NCI-H82 treated with DMSO at 0.1 percent for 48 hours (cell line): ENCODE measurements around the gene APOL2.
A peak's percentile ranks its signal among the peaks of the same experiment; 100 is the strongest.
"Not testable (repeated sequence)": the region's sequence is repeated elsewhere in the genome, so short reads cannot be mapped to it uniquely, and the experiment has no call there.

Source experiments
- DNase-seq: peaks from one replicate; lab custom pipeline; 2025; ENCODE audit not compliant: unreplicated experiment; lab: John Stamatoyannopoulos, UW

The APOL2 gene

DNA sequence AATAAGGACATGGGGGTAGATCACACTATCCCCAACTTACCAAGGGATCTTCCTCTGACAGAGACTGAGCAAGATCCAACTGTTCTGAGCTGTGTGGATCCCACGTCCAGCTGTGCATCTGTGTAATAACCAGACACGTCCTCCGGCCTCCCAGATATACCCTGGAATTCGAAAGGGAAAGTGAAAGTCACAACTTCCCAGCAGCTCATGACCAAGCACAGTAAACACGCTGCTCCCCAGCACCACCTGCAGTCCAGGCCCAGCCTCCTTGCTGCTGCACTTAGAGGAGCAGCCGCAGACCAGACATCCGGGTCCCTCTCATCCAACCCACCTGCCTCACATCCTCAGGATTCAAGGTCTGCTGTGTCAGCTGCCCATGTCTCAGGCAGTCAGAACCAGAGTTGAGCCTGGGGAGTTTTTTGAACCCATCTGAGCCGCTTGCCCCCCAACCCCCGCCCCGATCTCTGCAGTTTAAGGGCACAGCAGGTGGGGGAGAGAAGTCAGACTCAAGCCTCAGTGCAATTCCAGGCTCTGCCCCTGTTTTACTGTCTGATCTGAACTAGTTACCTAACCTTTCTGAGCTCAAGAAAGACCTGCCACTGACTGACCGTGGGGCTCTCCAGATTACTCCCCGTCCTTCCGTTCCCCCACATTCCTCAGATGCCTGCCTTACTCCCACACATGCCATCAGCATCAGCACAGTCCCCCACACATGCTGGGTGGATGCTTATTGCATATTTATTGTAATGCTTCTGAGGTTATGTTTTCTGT, at the start of gene APOL2:
Gene APOL2, minus strand, starts transcription at position 127 of the 771 bp plus-strand sequence. CDS start 6,365 bp downstream, outside the sequence.
- DNase-seq: no peak

- DNase-seq: no peak
Observed at GRCh38 chr22:36288571-36289405, 49.5 kb upstream of the APOL2 start.

GRCh38 chr22:36287881-36288515, 48.7 kb upstream of the APOL2 start:
- DNase-seq: no peak

DNA sequence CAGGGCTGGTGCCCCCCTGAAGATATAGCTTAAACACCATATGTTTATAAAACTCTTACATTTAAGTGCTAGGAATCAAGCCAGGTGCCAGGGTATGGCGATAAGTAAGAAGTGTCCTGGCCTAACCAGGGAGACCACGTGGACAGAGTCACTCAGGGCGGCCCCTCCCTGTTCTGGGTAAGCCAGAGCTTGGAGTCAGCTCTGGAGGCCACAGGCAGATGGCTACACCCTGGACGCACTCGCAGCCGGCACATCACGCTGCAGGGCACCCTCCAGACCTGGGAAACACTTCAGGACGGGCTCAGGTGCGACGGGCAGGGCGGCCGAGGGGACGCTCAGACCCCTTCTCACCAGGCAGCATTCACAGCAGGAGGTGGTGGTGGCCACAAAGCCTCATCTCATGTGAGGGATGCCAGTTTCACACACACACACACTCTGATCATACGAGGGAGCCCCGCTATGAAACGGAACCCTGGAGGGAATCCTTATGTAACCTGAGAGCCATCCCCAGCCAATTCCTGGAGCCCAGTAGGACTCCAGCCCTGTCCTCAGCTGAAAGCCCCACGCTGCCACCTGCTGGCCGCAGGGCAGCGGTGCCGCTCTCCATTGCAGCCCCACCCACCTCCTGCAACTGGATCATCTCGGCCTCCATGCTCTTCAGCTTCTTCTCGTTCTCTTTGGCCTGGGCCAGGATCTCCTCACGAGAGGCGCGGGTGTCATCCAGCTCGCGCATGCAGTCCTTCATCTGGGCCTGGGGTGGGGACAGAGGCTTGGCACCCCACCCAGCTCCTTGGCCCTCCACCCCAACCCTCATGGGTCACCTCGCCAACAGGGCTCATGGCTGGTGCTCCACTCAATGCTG, 47.0 kb upstream of the APOL2 start:
- DNase-seq: peak; percentile 4

- DNase-seq: no peak
Observed at GRCh38 chr22:36285545-36285944, 46.2 kb upstream of the APOL2 start.

GRCh38 chr22:36285017-36285416, 45.7 kb upstream of the APOL2 start:
- no peak for DNase-seq

- DNase-seq: no peak
Observed at GRCh38 chr22:36284171-36284571, 44.8 kb upstream of the APOL2 start.

DNA sequence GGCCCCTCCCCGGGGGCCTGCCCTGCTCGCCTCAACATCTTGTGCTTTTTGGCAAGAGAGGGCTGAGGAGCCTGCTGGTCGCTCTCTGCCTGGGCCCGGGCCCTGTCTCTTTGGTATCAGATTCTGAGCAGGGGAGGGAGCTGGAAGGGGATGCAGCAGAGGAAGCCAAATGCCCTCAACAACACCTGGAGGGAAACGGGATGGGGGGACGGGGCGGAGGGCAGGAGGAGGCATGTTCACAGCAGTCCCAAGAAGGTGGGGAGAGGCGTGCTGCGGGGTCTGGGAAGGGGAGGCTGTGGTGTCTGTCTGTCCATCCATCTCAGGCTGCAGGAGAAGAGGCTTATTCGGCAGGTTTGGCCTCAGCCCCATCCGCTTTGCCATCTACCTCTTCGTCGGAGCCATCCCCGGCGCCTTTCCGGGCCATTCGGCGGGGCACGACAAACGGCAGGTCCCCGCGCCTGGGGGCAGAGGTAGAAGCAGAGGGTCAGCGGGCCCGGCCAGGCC, 43.1 kb upstream of the APOL2 start:
- DNase-seq: no peak

GRCh38 chr22:36281781-36282327, 42.5 kb upstream of the APOL2 start:
- no peak for DNase-seq

- no peak for DNase-seq
Observed at GRCh38 chr22:36280379-36280778, 41.1 kb upstream of the APOL2 start.

GRCh38 chr22:36279219-36279666, 39.9 kb upstream of the APOL2 start:
- DNase-seq: no peak

DNA sequence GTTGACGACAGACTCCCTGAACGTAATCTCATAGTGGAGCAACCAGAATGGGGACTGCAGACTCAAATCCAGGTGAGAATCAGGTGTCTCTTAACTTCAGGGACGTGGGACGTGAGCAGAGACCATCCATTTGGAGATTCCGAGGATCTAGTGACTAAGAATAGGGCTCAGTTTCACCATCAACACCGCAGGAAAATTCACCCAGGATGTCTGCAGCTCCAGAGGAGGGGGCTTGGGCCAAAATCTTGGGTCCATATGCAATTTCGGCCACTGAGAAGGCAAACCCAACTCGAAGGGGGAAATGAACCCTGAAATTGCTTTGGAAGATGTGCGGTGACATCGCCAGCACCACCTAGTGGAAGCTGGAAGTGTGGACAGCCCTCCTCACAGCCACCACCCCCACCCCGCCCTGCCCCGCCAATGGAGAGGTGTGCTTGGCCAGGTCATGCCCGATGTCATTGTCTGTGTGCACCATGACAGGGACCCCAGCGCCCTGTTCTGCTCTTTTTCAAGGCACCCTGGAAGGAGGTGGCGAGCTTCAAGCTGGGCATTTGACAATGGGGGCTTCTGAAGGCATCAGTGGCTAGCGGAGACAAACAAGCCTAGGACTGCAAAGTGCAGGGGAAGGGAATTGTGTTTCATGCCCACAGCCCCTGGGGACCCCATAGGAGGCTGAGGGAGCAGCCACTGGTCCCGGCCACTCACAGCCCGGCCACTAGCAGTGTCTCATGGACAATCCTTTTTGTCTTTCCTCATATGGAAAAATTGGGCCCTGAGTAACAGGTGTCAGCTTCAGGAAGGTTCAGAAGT, 38.4 kb upstream of the APOL2 start:
- DNase-seq: no peak

- no peak for DNase-seq
Observed at GRCh38 chr22:36274531-36274930, 35.2 kb upstream of the APOL2 start.

GRCh38 chr22:36271951-36272350, 32.6 kb upstream of the APOL2 start:
- DNase-seq: not testable (repeated sequence)

GRCh38 chr22:36271231-36271630, 31.9 kb upstream of the APOL2 start:
- not testable (repeated sequence) for DNase-seq

- no peak for DNase-seq
Observed at GRCh38 chr22:36267896-36268485, 28.7 kb upstream of the APOL2 start.

DNA sequence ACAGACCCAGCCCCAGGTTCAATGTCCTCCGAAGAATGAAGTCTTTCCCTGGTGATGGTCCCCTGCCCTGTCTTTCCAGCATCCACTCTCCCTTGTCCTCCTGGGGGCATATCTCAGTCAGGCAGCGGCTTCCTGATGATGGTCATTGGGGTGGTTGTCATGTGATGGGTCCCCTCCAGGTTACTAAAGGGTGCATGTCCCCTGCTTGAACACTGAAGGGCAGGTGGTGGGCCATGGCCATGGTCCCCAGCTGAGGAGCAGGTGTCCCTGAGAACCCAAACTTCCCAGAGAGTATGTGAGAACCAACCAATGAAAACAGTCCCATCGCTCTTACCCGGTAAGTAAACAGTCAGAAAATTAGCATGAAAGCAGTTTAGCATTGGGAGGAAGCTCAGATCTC, 27.7 kb upstream of the APOL2 start:
- DNase-seq: no peak

- DNase-seq: not testable (repeated sequence)
Observed at GRCh38 chr22:36263886-36264664, 24.7 kb upstream of the APOL2 start.
